Parathyroid adenoma (tissue), 2 donors: Measurements from ENCODE around the gene CIAPIN1.

ENCODE experiments used
- H2AFZ ChIP-seq: fragments of 300-600 bp; sonication (generic); one replicate; pipeline ENCODE4 v1.7.0; 2017; ENCODE audit warnings: antibody characterized with exemption, mild to moderate bottlenecking
- H3K27ac ChIP-seq: fragments of 300-600 bp; sonication (generic); one replicate; pipeline ENCODE4 v1.7.0; 2017
- H3K27me3 ChIP-seq: fragments of 300-600 bp; sonication (generic); one replicate; pipeline ENCODE4 v1.7.0; 2017; ENCODE audit warnings: low read length; ENCODE audit not compliant: control insufficient read depth, insufficient read depth
- H3K36me3 ChIP-seq: fragments of 300-600 bp; sonication (generic); one replicate; pipeline ENCODE4 v1.7.0; 2017; ENCODE audit warnings: low read length; ENCODE audit not compliant: control insufficient read depth, insufficient read depth
- H3K4me1 ChIP-seq: fragments of 300-600 bp; sonication (generic); one replicate; pipeline ENCODE4 v1.7.0; 2017; ENCODE audit warnings: control low read depth
- H3K4me2 ChIP-seq: fragments of 300-600 bp; sonication (generic); one replicate; pipeline ENCODE4 v1.7.0; 2017; ENCODE audit warnings: low read length
- H3K4me3 ChIP-seq: fragments of 300-600 bp; sonication (generic); one replicate; pipeline ENCODE4 v1.7.0; 2017; ENCODE audit warnings: low read depth, low read length
- H3K79me2 ChIP-seq: fragments of 300-600 bp; sonication (generic); one replicate; pipeline ENCODE4 v1.7.0; 2017; ENCODE audit warnings: control low read depth
- H3K9ac ChIP-seq: fragments of 300-600 bp; sonication (generic); one replicate; pipeline ENCODE4 v1.7.0; 2017; ENCODE audit warnings: mild to moderate bottlenecking
- H3K9me3 ChIP-seq: fragments of 300-600 bp; sonication (generic); one replicate; pipeline ENCODE4 v1.7.0; 2017; ENCODE audit warnings: low read length; ENCODE audit not compliant: control insufficient read depth
- CTCF ChIP-seq: fragments of 300-600 bp; sonication (generic); IDR thresholded peaks from one replicate; pipeline ENCODE4 v1.7.0; 2017; ENCODE audit warnings: antibody characterized with exemption, mild to moderate bottlenecking
- donor health status: primary hyperparathyroidism.

CIAPIN1 gene

GRCh38 chr16:57422026-57422944, 24.9 kb downstream of the CIAPIN1 start:
- Histone ChIP-seq H3K4me2 (no peak overlapping the region), H2AFZ (peak overlapping the region; percentile 18), H3K27me3 (no peaks in the 10 kb centered on the region), H3K79me2 (no peaks in the 10 kb centered on the region), H3K4me1 (peaks cover 11% of the 10 kb centered on the region), H3K36me3 (no peaks in the 10 kb centered on the region), H3K9me3 (no peaks in the 10 kb centered on the region), H3K27ac (no peak overlapping the region), H3K4me3 (no peak overlapping the region), H3K9ac (no peak overlapping the region)
- TF ChIP-seq CTCF = peak; percentile 68

- Histone ChIP-seq H3K36me3 (no peaks in the 10 kb centered on the region), H2AFZ (no peak overlapping the region), H3K4me3 (no peak overlapping the region), H3K27me3 (no peaks in the 10 kb centered on the region), H3K9me3 (no peaks in the 10 kb centered on the region), H3K27ac (no peak overlapping the region), H3K4me2 (no peak overlapping the region), H3K4me1 (peaks cover 16% of the 10 kb centered on the region), H3K9ac (no peak overlapping the region), H3K79me2 (no peaks in the 10 kb centered on the region)
- no peak for TF ChIP-seq CTCF
These were observed 27.7 kb downstream of the CIAPIN1 start for GRCh38 chr16:57419506-57419905.

GRCh38 chr16:57416084-57416483, 31.1 kb downstream of the CIAPIN1 start:
- H2AFZ ChIP-seq = no peak overlapping the region
- H3K79me2 ChIP-seq = no peaks in the 10 kb centered on the region
- H3K9me3 ChIP-seq = no peaks in the 10 kb centered on the region
- H3K9ac ChIP-seq = no peak overlapping the region
- no peak for TF ChIP-seq CTCF
- no peaks in the 10 kb centered on the region for H3K27me3 ChIP-seq
- H3K4me3 ChIP-seq = no peak overlapping the region
- H3K4me1 ChIP-seq = peaks cover 16% of the 10 kb centered on the region
- H3K27ac ChIP-seq = no peak overlapping the region
- no peak overlapping the region for H3K4me2 ChIP-seq
- no peaks in the 10 kb centered on the region for H3K36me3 ChIP-seq

- Histone ChIP-seq H3K9ac (no peak overlapping the region), H3K9me3 (no peaks in the 10 kb centered on the region), H3K4me2 (no peak overlapping the region), H3K36me3 (no peaks in the 10 kb centered on the region), H3K27me3 (no peaks in the 10 kb centered on the region), H3K79me2 (no peaks in the 10 kb centered on the region), H3K4me3 (no peak overlapping the region), H3K4me1 (peaks cover 16% of the 10 kb centered on the region), H3K27ac (no peak overlapping the region), H2AFZ (no peak overlapping the region)
- no peak for TF ChIP-seq CTCF
These were observed 33.5 kb downstream of the CIAPIN1 start for GRCh38 chr16:57413733-57414132.
